NCI-H2196 treated with DMSO at 0.1 percent for 48 hours (cell line): ENCODE measurements around the gene CGB3.

ENCODE experiments used
- DNase-seq: peaks from one replicate; lab custom pipeline; 2025; ENCODE audit not compliant: unreplicated experiment; lab: John Stamatoyannopoulos, UW

Gene CGB3

GRCh38 chr19:48989701-48990291 lies 34.3 kb downstream of the CGB3 start:
- DNase-seq: no peak

- no peak for DNase-seq
Observed at GRCh38 chr19:48988860-48989259, 35.3 kb downstream of the CGB3 start.

- no peak for DNase-seq
Observed at GRCh38 chr19:48988286-48988685, 35.8 kb downstream of the CGB3 start.

- DNase-seq: no peak
Observed at GRCh38 chr19:48987323-48987722, 36.8 kb downstream of the CGB3 start.

GRCh38 chr19:48986211-48986610 lies 37.9 kb downstream of the CGB3 start:
- no peak for DNase-seq

- DNase-seq: no peak
Observed at GRCh38 chr19:48985711-48986110, 38.4 kb downstream of the CGB3 start.

- no peak for DNase-seq
Observed at GRCh38 chr19:48982280-48982679, 41.9 kb downstream of the CGB3 start.

GRCh38 chr19:48977061-48977460 lies 47.1 kb downstream of the CGB3 start:
- DNase-seq: no peak

GRCh38 chr19:48975947-48976847 lies 47.9 kb downstream of the CGB3 start:
- DNase-seq: no peak
